CD4-positive, alpha-beta T cell treated with Interleukin-1 beta for 1 hour (primary cell): ENCODE results near the gene LMOD1.
A peak's percentile ranks its signal among the peaks of the same experiment; 100 is the strongest.
"Not testable (repeated sequence)": the region's sequence is repeated elsewhere in the genome, so short reads cannot be mapped to it uniquely, and the experiment has no call there.

Experiments
- DNase-seq, 2 donors: peaks; one replicate each; pipeline ENCODE4 v3.0.0-alpha.2; 2020 to 2022

Gene LMOD1

GRCh38 chr1:201890806-201891450, 55.4 kb downstream of the LMOD1 start:
- DNase-seq = no peak

GRCh38 chr1:201890223-201890622, 56.1 kb downstream of the LMOD1 start:
- DNase-seq = no peak

- no peak for DNase-seq
Observed at GRCh38 chr1:201889090-201889968, 57.0 kb downstream of the LMOD1 start.

- DNase-seq = peak in 1 of 2 donors; percentile 13
Observed at GRCh38 chr1:201888282-201889089, 57.9 kb downstream of the LMOD1 start, which contains the start of gene SHISA4. Gene SHISA4 (plus strand): TSS chr1:201888898. CDS start chr1:201888995, 97 bp downstream.

- DNase-seq = no peak
Observed at GRCh38 chr1:201887116-201887866, 59.1 kb downstream of the LMOD1 start.

GRCh38 chr1:201886103-201886885, 60.1 kb downstream of the LMOD1 start:
- no peak for DNase-seq

- no peak for DNase-seq
Observed at GRCh38 chr1:201885531-201886075, 60.7 kb downstream of the LMOD1 start.

- DNase-seq = no peak
Observed at GRCh38 chr1:201884425-201884824, 61.9 kb downstream of the LMOD1 start.

GRCh38 chr1:201883786-201884185, 62.6 kb downstream of the LMOD1 start:
- peak in 1 of 2 donors; percentile 9 for DNase-seq

GRCh38 chr1:201883266-201883665, 63.1 kb downstream of the LMOD1 start:
- DNase-seq = no peak

- peak in 1 of 2 donors; percentile 66 for DNase-seq
Observed at GRCh38 chr1:201882665-201883132, 63.6 kb downstream of the LMOD1 start.

GRCh38 chr1:201881617-201882016, 64.7 kb downstream of the LMOD1 start:
- no peak for DNase-seq

GRCh38 chr1:201880928-201881571, 65.3 kb downstream of the LMOD1 start:
- DNase-seq = no peak

GRCh38 chr1:201877877-201878401, 68.4 kb downstream of the LMOD1 start:
- peak in 1 of 2 donors; percentile 22 for DNase-seq

GRCh38 chr1:201876148-201876818, 70.1 kb downstream of the LMOD1 start:
- DNase-seq = no peak

GRCh38 chr1:201874672-201875071, 71.7 kb downstream of the LMOD1 start:
- DNase-seq = no peak

- no peak for DNase-seq
Observed at GRCh38 chr1:201870397-201870796, 76.0 kb downstream of the LMOD1 start.

- DNase-seq = no peak
Observed at GRCh38 chr1:201861448-201861847, 84.9 kb downstream of the LMOD1 start.

GRCh38 chr1:201859424-201859823, 86.9 kb downstream of the LMOD1 start:
- DNase-seq = no peak

GRCh38 chr1:201856722-201857121, 89.6 kb downstream of the LMOD1 start:
- not testable (repeated sequence) for DNase-seq
